HS-5 (cell line): Measurements from ENCODE around the gene CIDEB.

ENCODE experiments used
- DNase-seq: peaks from one replicate; pipeline ENCODE4 v3.0.0-alpha.2; 2012; ENCODE audit warnings: low read depth

The CIDEB gene

GRCh38 chr14:24269910-24270536 lies 37.8 kb downstream of the CIDEB start:
- DNase-seq, result no peak

DNA sequence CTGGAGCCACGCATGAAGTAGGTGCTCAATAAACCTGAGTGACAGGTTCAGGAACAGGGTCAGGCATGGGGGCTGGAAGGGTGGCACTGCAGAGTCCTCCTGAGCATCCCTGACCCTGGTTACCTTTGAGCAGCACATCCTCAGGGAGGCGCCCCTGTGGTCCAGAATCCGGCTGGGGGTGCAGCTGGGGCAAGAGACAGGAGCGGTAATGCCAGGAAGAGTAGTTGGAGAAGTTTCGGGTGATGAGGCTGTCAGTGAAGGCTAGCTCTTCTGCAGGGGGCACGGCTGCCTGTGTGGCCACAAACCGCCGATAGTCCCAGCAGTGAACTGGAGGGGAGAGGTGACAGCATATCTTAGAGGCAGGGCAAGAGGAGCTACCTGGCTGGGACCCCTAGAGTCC lies 38.4 kb downstream of the CIDEB start:
- no peak for DNase-seq

DNA sequence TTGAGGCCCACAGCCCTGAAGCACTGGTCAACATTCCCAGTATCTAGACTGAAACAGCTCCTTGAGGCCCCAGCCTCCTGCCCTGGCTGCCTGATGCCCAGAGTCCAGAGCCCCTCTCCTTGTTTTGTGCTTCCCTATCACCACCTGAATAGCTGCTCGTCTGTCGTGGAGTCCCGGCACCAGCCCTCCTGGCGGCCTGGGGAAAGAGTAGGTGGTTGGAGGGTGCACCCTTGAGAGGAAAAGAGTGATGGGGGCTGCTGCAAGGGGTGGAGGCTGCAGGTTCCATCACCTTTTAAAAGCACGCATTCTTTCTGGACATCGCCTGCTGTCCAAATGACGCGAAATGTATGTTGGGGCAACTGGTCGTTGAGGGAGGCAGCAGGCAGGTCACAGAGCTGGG lies 39.6 kb downstream of the CIDEB start:
- DNase-seq, result no peak

DNA sequence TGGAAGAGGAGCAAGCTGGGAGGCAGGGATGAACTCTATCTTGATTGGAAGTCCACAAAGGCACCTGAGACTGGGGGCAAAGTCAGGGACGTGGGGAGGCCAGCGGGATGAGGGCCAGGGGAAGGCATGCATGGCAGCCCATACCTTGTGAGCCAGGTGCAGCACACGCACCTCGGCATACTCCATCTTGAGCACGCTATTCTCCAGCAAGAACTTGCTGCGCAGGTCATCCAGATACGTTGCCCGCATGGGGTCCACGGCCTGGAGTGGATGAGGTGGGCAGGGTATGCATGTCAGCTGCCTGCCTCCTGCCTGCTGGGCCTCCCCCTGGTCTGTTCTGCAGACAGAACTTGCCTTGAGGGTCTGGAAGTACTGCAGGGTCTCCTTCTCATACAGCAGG lies 40.3 kb downstream of the CIDEB start:
- DNase-seq, result no peak

GRCh38 chr14:24266344-24267244 lies 41.2 kb downstream of the CIDEB start:
- no peak for DNase-seq

- no peak for DNase-seq
Measured at GRCh38 chr14:24264298-24264697, 43.5 kb downstream of the CIDEB start.

GRCh38 chr14:24263848-24264247 lies 43.9 kb downstream of the CIDEB start:
- no peak for DNase-seq

GRCh38 chr14:24262821-24263733 lies 44.7 kb downstream of the CIDEB start, which contains the start of gene TGM1:
Gene TGM1 (minus strand): TSS chr14:24263177. CDS start chr14:24262352, 825 bp downstream.
- no peak for DNase-seq

GRCh38 chr14:24261969-24262327 lies 45.8 kb downstream of the CIDEB start:
- DNase-seq, result no peak

GRCh38 chr14:24261256-24261968 lies 46.4 kb downstream of the CIDEB start:
- DNase-seq, result no peak

DNA sequence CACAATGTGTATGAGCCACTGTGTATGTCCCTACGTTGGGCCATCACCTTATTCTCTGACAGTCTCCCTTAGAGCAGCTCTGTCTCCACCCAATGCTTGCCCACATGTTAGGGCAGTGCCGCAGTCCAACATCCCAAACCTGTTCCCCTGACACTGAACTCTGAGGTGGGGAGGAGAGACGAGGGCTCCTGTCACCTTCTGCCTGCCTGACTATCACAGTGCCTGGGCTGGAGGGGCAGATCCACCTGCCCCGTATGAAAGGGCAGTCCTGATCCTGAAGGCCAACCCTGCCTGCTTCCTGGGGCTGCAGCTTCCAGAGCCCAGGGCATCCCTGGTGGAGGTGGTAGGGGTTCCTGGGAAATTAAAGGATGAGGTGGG lies 47.0 kb downstream of the CIDEB start:
- no peak for DNase-seq

DNA sequence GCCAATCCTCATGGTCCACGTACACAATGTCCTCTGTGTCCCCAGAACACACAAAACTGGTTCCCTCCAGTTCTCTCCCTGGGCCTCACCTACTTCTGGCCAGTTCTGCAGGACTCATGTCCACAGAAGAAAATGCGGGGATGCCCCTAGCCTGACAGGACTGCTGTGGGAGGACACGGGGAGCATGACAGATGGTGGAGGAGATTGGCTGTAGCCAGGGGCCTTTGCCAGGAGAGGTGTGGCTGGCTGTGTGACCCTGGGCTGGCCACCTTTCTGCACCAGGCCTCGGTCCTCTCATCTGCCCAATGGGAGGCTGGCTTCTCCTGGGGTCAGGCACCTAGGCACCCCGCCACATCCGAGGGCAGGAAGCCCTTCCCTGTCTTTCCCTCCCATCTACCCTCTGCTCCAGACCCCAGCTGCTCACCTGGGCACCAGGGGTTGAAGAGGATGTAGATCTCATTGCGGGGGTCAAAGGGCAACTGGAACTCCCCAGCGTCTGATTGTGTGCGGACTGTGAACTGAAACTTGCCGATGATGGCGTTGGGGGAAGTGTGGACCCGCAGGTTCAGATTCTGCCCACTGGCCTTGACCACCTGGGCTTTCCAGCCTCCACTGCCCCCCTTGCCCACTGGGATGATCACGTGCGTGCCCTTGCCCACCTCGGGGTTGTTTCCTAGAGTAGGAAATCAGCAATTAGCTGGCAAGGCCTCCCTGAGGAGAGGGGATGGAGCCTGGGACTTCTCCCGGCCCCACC lies 47.6 kb downstream of the CIDEB start:
- DNase-seq, result no peak

DNA sequence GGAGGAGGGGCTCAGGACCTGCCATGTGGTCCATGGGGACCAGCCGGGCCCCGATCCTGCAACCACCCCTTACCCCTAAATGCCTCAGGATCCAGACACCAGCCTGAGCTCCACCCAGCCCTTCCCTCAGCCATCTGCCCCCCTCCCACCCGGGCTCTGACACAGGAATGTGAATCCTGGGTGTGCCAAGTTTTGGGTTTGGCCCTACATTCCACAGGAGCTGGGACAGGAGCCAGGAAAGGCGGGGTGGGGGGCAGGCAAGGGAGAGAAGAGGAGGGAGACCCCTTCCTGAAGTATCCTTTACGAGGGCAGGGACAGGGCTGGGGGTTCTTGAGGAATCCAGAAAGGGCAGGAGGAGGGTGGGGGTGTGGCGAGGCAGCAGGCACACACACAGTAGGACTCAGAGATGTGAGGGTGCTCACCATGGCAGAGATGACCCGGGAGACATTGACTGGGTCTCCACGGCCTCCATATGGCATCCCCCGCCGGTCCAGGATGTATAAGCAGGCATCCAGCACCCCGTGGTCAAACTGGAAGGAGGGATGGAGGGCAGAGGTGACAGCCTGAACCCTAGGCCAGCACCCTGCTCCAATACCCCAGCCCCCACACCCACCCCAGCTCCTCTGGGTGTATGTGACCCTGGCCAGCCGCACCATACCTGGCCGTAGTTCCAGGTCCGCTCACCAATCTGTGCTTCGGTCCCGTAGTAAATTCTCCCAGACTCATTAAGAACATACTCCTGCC lies 48.3 kb downstream of the CIDEB start:
- no peak for DNase-seq

DNA sequence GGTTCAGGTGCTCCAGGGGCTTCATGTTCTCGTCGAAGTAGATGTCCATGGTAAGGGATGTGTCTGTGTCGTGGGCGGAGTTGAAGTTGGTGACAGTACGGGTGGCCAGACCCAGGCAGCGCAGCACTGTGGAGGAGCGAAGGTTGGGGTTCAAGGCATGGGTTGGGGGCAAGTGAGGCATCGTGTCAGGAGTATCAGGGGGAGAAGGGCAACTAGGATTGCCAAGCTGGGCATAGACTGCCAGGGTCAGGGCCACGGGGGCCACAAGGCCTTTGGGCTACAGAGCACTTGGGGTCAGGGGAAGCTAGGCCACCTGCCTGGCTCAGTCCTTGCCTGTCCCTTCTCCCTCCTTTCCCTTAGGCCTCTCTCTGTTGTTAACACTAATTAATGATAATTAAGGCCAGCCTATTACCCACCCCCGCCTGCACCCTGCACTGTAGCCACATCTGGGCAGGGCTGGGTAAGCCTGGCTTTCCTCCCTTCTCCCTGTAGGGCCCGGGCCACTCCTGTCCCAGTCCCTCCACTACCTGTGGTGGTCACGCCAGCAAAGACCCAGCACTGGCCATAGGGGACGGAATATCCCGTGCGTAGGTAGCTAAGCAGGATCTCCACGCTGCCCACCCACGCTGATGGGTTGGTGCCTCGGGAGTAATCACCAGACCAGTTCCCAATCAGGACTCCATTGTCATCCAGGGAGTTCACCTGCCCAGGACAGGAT lies 49.1 kb downstream of the CIDEB start:
- no peak for DNase-seq

GRCh38 chr14:24258119-24258518 lies 49.7 kb downstream of the CIDEB start:
- no peak for DNase-seq

DNA sequence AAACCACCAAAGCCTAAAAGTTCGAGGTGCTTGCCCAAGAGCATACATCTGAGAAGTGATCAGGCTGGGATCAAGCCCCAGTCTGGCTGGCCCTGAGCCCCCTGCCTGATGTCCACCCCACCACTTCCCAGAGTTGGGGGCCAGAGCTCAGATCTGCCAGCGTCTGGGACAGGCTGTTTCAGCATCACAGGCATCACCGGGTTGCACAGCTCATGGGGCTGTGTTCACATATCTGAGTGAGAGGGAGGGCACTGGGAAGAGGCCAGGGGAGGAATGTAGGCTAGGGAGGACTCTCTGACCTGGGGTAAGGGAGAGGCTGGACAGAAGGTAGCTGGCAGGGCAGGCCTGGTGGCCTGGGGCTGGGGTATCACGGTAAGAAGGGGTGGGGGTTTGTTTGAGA lies 50.8 kb downstream of the CIDEB start:
- DNase-seq, result no peak

- no peak for DNase-seq
Measured at GRCh38 chr14:24255931-24256711, 51.7 kb downstream of the CIDEB start.

DNA sequence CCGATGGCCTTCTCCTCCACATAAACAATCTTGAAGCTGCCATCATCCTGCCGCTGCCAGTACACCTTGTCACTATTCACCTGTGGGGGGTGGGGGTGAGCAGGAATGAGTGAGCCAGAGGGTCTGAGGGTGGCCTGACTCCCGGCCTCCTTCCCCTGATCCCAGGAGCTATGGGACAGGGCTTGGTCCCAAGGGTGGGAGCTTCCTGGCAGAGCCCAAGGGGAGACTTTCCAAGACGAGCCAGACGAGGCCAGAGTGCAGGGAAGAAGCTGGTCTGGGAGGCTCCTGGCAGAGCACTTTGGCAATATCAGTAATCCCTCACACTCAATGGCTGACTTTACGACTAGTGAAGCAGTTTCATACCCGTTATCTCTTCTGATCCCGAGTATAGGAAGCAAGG lies 52.3 kb downstream of the CIDEB start:
- no peak for DNase-seq
